Measurements from ENCODE around the gene PGF. TPM values are rescaled to one million over a fixed set of nuclear protein-coding genes. Genes with fewer than 3 reads are reported as not detected.

Gene PGF
- polyA plus RNA-seq, 3 donors = 0.03 TPM; not detected in 2

GRCh38 chr14:74918380-74918779 lies 37.0 kb downstream of the PGF start:
- Histone ChIP-seq H3K4me1 (ENCODE audit: control insufficient read depth in 1 of 2, insufficient read depth in 2 of 2, low read length in 2 of 2) (peaks cover 3 to 6% of the 10 kb centered on the region in 2 donors), H3K79me2 (ENCODE audit: insufficient read depth, low read length) (no peaks in the 10 kb centered on the region), H3K27me3 (ENCODE audit: control insufficient read depth in 2 of 2, insufficient read depth in 2 of 2, low read length in 2 of 2) (peaks cover 0 to 7% of the 10 kb centered on the region in 2 donors), H3K27ac (ENCODE audit: low read depth in 1 of 2, low read length in 2 of 2) (no peak overlapping the region), H3K9me3 (replicated peaks in 1 of 2; ENCODE audit: control insufficient read depth in 1 of 2, insufficient read depth in 1 of 2, low read length in 2 of 2) (no peaks in the 10 kb centered on the region), H3K36me3 (replicated peaks in 1 of 2; ENCODE audit: control insufficient read depth in 1 of 2, insufficient read depth in 2 of 2, low read length in 2 of 2) (no peaks in the 10 kb centered on the region), H3K4me3 (replicated peaks in 1 of 3; ENCODE audit: low read depth in 2 of 3, low read length in 3 of 3) (no peak overlapping the region), H4K20me1 (ENCODE audit: insufficient read depth, low read length) (no peaks in the 10 kb centered on the region), H2AFZ (ENCODE audit: insufficient read depth, low read depth, low read length, poor library complexity, severe bottlenecking) (no peak overlapping the region), H3K4me2 (replicated peaks; ENCODE audit: extremely low read depth, low read length, poor library complexity, severe bottlenecking) (no peak overlapping the region), H3K9ac (ENCODE audit: insufficient read depth, low read length, poor library complexity, severe bottlenecking) (no peak overlapping the region)
- no peaks in the 10 kb centered on the region for H3K9me3 Mint-ChIP-seq
- peak overlapping the region in 1 of 7 donors; percentile 10 for H3K27ac Mint-ChIP-seq
- no peak overlapping the region for H3K4me3 Mint-ChIP-seq
- H3K36me3 Mint-ChIP-seq = no peaks in the 10 kb centered on the region
- no peak for TF ChIP-seq CTCF (IDR thresholded peaks at IDR 0.05)
- H3K27me3 Mint-ChIP-seq (ENCODE audit: low read depth in 3 of 3) = peaks cover 4 to 11% (median 8%) of the 10 kb centered on the region in 3 donors
- 96% methylated on average over 4 of the region's 9 CpGs for WGBS (ENCODE audit: insufficient coverage)
- intact Hi-C loops (cut with micrococcal nuclease) = no loop called here
- H3K4me1 Mint-ChIP-seq = peaks cover 5% of the 10 kb centered on the region
- no peak for DNase-seq

- no peaks in the 10 kb centered on the region for H3K9me3 Mint-ChIP-seq
- peaks cover 4 to 7% (median 6%) of the 10 kb centered on the region in 3 donors for H3K27me3 Mint-ChIP-seq (ENCODE audit: low read depth in 3 of 3)
- no peak for TF ChIP-seq CTCF (IDR thresholded peaks at IDR 0.05)
- H3K79me2 ChIP-seq (ENCODE audit: insufficient read depth, low read length) = no peaks in the 10 kb centered on the region
- H3K27ac Mint-ChIP-seq = peak overlapping the region in 1 of 7 donors; percentile 66
- peaks cover 5% of the 10 kb centered on the region for H3K4me1 Mint-ChIP-seq
- peaks cover 0 to 2% of the 10 kb centered on the region in 2 donors for H3K4me1 ChIP-seq (ENCODE audit: control insufficient read depth in 1 of 2, insufficient read depth in 2 of 2, low read length in 2 of 2)
- no peaks in the 10 kb centered on the region for H3K36me3 Mint-ChIP-seq
- no peak overlapping the region for H3K4me3 Mint-ChIP-seq
- H3K27me3 ChIP-seq (ENCODE audit: control insufficient read depth in 2 of 2, insufficient read depth in 2 of 2, low read length in 2 of 2) = peaks cover 0 to 4% of the 10 kb centered on the region in 2 donors
- no peak overlapping the region for H3K9ac ChIP-seq (ENCODE audit: insufficient read depth, low read length, poor library complexity, severe bottlenecking)
- H4K20me1 ChIP-seq (ENCODE audit: insufficient read depth, low read length) = no peaks in the 10 kb centered on the region
- H3K36me3 ChIP-seq (replicated peaks in 1 of 2; ENCODE audit: control insufficient read depth in 1 of 2, insufficient read depth in 2 of 2, low read length in 2 of 2) = no peaks in the 10 kb centered on the region
- no peak overlapping the region for H3K4me2 ChIP-seq (replicated peaks; ENCODE audit: extremely low read depth, low read length, poor library complexity, severe bottlenecking)
- WGBS (ENCODE audit: insufficient coverage) = 70% methylated on average over 12 of the region's 13 CpGs
- H3K9me3 ChIP-seq (replicated peaks in 1 of 2; ENCODE audit: control insufficient read depth in 1 of 2, insufficient read depth in 1 of 2, low read length in 2 of 2) = no peaks in the 10 kb centered on the region
- no peak overlapping the region for H3K4me3 ChIP-seq (replicated peaks in 1 of 3; ENCODE audit: low read depth in 2 of 3, low read length in 3 of 3)
- H3K27ac ChIP-seq (ENCODE audit: low read depth in 1 of 2, low read length in 2 of 2) = no peak overlapping the region
- no peak for DNase-seq
- intact Hi-C loops (cut with micrococcal nuclease) = no loop called here
- no peak overlapping the region for H2AFZ ChIP-seq (ENCODE audit: insufficient read depth, low read depth, low read length, poor library complexity, severe bottlenecking)
Measured at GRCh38 chr14:74917646-74918081, 37.7 kb downstream of the PGF start.
